ENCODE data around the gene OSBPL3.

GRCh38 chr7:24834128-24834798, 145.7 kb downstream of the OSBPL3 start:
- TF ChIP-seq POLR2A (IDR thresholded peaks at IDR 0.05) (no peak), POLR2AphosphoS5 (IDR thresholded peaks at IDR 0.05) (peak; percentile 24 to 51 (median 31))
